Mononuclear cell (primary cell): ENCODE measurements around the gene THSD7B. TPM values are rescaled to one million over a fixed set of nuclear protein-coding genes. Genes with fewer than 3 reads are reported as not detected.
"Not testable (repeated sequence)": the region's sequence is repeated elsewhere in the genome, so short reads cannot be mapped to it uniquely, and the experiment has no call there.

ENCODE experiments used
- H3K27me3 ChIP-seq: 2 replicates; pipeline ENCODE4 v1.6.0; 2011; ENCODE audit warnings: low read length, control low read depth; ENCODE audit not compliant: insufficient read depth
- H3K4me1 ChIP-seq: 2 replicates; pipeline ENCODE4 v1.5.1; 2011; ENCODE audit warnings: mild to moderate bottlenecking, low read length, control low read depth; ENCODE audit not compliant: insufficient read depth
- H3K4me3 ChIP-seq: 2 replicates; pipeline ENCODE4 v1.5.1; 2011; ENCODE audit warnings: mild to moderate bottlenecking, low read length, moderate library complexity
- H3K9me3 ChIP-seq: 2 replicates; pipeline ENCODE4 v1.5.1; 2011; ENCODE audit warnings: low read depth, mild to moderate bottlenecking, control low read depth, low read length
- total RNA-seq: library from RNA; depleted of rRNA; stranded (reverse); fragments of >200 nt; gene quantifications from one replicate; pipeline ENCODE4 v1.2.3, GENCODE V29; 2012

THSD7B gene
- total RNA-seq, 1 donor, result not detected

DNA sequence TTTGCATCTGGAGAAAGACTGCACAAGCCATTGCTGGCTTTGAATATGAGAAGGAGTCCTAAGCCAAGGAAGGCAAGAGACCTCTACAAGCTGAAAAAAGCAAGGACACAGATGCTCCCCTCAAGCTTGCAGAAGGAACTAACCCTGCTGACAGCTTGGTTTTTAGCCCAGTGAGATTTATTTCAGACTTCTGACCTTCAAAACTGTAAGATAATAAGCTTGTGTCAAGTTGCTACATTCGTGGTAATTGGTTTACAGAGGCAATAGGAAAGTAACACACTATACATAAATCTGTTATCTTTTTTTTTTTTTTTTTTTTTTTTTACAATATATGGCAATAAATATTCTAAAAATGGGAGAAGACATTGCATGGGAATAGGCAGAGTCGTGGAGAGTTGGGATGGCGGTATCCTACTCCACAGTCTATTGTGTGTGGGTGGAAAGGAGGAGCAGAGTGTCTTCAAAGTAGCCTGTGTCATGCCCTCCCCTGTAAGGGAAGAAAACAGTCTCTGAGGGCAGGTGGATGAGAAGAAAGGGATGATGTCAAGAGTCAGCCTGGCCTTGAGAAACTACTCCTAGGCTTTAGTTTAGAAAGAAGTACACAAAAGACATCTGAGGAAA lies 196.9 kb downstream of the THSD7B start:
- no peak overlapping the region for H3K4me3 ChIP-seq
- no peaks in the 10 kb centered on the region for H3K9me3 ChIP-seq
- H3K27me3 ChIP-seq, result no peaks in the 10 kb centered on the region
- H3K4me1 ChIP-seq, result no peaks in the 10 kb centered on the region

GRCh38 chr2:136966485-136966884 lies 201.1 kb downstream of the THSD7B start:
- H3K9me3 ChIP-seq, result no peaks in the 10 kb centered on the region
- no peaks in the 10 kb centered on the region for H3K4me1 ChIP-seq
- H3K4me3 ChIP-seq, result no peak overlapping the region
- no peaks in the 10 kb centered on the region for H3K27me3 ChIP-seq

- Histone ChIP-seq H3K9me3 (no peaks in the 10 kb centered on the region), H3K4me1 (no peaks in the 10 kb centered on the region), H3K27me3 (no peaks in the 10 kb centered on the region), H3K4me3 (no peak overlapping the region)
These were observed 215.0 kb downstream of the THSD7B start for GRCh38 chr2:136980303-136980702.

DNA sequence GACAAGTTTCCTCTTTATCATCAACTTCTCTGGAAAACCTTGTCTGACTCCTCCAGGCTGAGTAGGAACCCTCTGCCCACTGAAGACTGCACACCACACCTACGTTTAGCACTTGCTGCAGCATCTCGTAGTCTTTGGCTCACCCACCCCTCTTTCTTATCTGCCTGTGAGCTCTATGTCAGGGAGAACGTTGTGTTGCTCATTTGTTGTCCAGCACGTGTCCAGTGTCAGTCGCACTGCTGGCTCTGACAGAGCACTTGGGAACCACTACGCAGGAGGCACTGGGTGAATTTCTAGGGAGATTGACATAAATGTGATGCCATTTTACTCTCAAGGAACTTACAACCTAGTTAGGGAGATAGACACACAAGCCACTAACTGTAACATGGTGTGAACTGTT lies 216.3 kb downstream of the THSD7B start:
- not testable (repeated sequence) for H3K27me3 ChIP-seq, H3K4me1 ChIP-seq, H3K9me3 ChIP-seq, H3K4me3 ChIP-seq

DNA sequence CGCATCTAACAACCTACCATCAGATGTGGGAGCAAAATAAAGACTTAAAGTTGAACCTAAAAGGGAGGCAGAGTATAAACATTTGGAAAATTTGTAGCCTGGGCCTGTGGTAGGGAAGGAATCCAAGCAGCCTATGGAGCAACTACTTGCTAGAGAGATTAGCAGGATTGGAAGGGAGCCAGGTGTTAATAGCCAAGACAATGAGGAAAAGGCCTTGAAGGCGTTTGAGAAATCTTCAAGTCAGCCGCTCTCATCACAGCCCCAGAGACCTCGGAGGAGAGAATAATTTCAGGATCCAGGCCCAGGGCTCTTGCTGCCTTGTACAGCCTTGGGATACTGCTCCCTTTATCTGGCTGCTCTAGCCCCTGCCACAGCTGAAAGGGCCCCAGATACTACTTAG lies 219.7 kb downstream of the THSD7B start:
- Histone ChIP-seq H3K4me1 (no peaks in the 10 kb centered on the region), H3K9me3 (no peaks in the 10 kb centered on the region), H3K27me3 (no peaks in the 10 kb centered on the region), H3K4me3 (no peak overlapping the region)

DNA sequence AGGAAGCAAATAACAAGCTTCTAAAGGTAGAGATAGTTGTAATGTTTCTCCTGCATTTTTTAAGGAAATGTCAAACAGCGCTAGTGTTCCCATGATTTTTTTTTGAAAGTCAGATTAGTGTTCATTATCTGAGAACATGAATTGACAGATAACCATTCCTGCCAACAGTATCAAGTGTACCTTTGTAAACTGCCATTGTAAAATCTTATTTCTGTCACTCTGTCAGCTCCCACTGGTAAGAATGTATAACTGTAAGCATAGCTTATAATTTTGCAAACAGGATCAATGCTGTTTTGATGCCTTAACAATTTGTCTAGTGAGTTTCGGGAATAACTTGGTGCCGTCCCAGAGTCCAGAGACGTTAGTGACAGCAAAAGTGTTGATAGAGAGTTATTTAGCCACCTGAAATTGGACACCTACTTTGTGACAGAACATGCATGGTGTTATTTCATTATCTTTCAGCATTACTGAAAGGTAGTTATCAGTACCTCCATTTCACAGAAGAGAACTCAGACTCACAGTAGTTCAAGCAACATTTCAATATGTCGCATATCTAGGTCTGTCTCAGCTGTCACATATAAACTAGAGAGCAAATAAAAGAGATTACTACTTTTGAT lies 221.4 kb downstream of the THSD7B start:
- no peaks in the 10 kb centered on the region for H3K27me3 ChIP-seq
- H3K4me3 ChIP-seq, result no peak overlapping the region
- H3K4me1 ChIP-seq, result no peaks in the 10 kb centered on the region
- no peaks in the 10 kb centered on the region for H3K9me3 ChIP-seq

GRCh38 chr2:136990316-136990715 lies 225.0 kb downstream of the THSD7B start:
- Histone ChIP-seq H3K4me3 (no peak overlapping the region), H3K4me1 (no peaks in the 10 kb centered on the region), H3K27me3 (no peaks in the 10 kb centered on the region), H3K9me3 (no peaks in the 10 kb centered on the region)

DNA sequence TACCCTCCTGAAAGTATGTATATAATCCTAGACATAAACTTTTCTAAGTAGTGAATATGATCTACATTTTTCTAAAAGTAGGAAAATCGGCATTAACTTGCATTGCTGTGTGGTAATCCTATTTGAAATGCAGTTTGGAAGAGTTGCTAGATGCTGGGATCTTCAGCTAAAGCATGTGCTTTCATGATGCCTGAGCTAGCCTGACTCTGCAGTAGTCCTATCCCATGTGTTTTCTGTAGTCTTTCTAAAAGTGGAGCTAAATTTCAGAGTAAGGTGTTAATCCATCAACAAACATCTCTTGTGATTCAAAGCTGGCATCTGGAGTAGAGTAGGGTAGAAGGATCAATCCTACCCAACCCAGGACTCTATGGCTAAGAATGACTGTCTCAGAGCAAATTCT lies 229.4 kb downstream of the THSD7B start:
- H3K9me3 ChIP-seq, result no peaks in the 10 kb centered on the region
- no peaks in the 10 kb centered on the region for H3K4me1 ChIP-seq
- no peak overlapping the region for H3K4me3 ChIP-seq
- no peaks in the 10 kb centered on the region for H3K27me3 ChIP-seq

GRCh38 chr2:136997557-136997956 lies 232.2 kb downstream of the THSD7B start:
- Histone ChIP-seq H3K27me3 (no peaks in the 10 kb centered on the region), H3K4me3 (no peak overlapping the region), H3K4me1 (no peaks in the 10 kb centered on the region), H3K9me3 (no peaks in the 10 kb centered on the region)

GRCh38 chr2:137000811-137001210 lies 235.5 kb downstream of the THSD7B start:
- Histone ChIP-seq H3K4me3 (no peak overlapping the region), H3K9me3 (no peaks in the 10 kb centered on the region), H3K27me3 (no peaks in the 10 kb centered on the region), H3K4me1 (no peaks in the 10 kb centered on the region)

DNA sequence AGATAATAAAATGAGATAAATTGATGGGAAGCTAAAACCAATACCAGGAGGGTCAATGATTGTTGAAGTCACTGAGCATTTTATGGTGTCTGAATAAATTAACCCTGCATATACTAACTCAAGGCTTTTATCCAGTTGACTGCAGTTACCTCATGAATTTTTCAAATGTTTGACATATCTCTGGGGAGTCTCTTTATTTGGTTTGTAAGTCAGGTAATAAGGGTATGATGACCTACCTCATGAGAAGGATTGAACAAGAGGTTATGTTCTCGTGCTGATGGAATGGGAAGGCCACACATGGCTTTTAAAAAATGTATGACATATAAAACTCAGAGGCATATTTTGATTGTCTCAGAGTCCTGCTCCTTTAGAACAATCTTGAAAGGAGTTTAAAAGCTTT lies 237.6 kb downstream of the THSD7B start:
- no peaks in the 10 kb centered on the region for H3K27me3 ChIP-seq
- H3K9me3 ChIP-seq, result no peaks in the 10 kb centered on the region
- H3K4me1 ChIP-seq, result no peaks in the 10 kb centered on the region
- H3K4me3 ChIP-seq, result no peak overlapping the region

DNA sequence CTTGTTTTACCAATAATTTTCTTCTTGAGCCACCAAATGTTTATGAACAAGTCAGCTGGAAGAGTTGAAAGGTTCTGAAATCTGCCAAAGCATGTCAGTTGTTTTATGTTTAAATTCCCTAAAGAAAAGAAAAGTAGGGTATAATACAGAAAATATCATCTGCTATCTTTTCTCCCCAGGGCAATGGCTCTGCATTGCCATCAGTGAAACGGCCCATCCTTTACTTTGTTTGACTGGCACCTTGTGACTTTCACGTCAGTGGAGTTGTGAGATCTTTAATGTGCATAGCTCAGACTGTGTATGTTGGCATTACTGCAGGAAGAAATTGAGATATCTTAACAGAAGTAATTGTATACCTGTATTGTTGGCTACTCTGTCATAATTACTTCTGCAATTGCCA lies 239.9 kb downstream of the THSD7B start:
- Histone ChIP-seq H3K4me3 (no peak overlapping the region), H3K4me1 (no peaks in the 10 kb centered on the region), H3K9me3 (no peaks in the 10 kb centered on the region), H3K27me3 (no peaks in the 10 kb centered on the region)

DNA sequence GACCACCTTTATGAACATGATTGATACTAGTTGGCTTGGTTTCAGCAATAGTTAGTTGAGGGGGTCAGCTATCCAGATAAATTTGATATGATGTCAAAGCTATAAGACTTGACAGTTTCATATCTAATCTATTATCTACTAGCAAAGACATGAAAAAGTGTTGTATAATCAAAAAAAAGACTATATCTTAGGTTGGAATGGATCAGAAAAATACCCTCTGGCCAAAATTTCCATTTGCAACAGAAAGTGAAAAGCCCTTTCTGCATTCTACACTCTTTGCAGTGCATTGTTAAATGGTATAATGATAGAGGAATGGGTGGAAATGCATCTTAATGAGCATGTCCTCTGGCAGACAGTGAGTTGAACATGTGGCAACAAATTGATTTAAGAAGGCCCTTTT lies 242.6 kb downstream of the THSD7B start:
- Histone ChIP-seq H3K4me3 (no peak overlapping the region), H3K4me1 (no peaks in the 10 kb centered on the region), H3K27me3 (no peaks in the 10 kb centered on the region), H3K9me3 (no peaks in the 10 kb centered on the region)

GRCh38 chr2:137009953-137010352 lies 244.6 kb downstream of the THSD7B start:
- Histone ChIP-seq H3K27me3 (no peaks in the 10 kb centered on the region), H3K9me3 (no peaks in the 10 kb centered on the region), H3K4me3 (no peak overlapping the region), H3K4me1 (no peaks in the 10 kb centered on the region)

DNA sequence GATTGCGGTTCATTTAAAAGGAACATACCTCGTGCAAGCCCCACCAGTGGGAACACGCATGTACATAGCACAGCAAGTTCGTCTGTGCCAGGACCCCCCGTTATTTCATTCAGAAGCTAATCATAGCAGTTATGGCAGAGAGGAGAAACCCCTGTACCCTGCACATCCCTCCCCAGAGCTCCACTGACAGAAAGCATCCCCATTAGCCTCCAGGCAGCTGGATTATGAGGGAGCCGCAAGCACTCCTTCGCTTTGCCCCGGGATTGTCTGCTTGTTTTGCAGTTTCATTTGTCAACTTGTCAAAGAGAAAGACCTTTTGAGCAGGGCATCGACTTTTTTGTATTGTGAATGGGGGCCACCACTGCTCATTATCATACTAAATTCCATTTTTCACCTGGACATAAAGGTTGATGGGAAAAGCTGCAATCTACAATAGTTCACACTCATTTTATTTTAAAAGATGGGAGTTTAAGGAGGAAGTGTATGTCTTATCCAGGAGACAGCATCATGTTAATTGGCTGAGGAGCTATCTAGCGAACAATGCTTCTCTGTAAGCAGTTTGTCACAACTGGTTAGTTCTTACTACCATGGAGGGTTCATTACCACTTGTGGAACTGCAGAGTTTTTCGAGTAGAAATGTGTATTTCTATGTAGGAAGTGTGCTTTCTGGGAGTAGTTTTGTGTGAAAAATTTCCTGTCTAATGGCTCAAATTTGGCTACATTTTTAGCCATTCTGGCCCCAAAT lies 255.3 kb downstream of the THSD7B start:
- Histone ChIP-seq H3K4me3 (no peak overlapping the region), H3K27me3 (no peaks in the 10 kb centered on the region), H3K4me1 (no peaks in the 10 kb centered on the region), H3K9me3 (no peaks in the 10 kb centered on the region)

DNA sequence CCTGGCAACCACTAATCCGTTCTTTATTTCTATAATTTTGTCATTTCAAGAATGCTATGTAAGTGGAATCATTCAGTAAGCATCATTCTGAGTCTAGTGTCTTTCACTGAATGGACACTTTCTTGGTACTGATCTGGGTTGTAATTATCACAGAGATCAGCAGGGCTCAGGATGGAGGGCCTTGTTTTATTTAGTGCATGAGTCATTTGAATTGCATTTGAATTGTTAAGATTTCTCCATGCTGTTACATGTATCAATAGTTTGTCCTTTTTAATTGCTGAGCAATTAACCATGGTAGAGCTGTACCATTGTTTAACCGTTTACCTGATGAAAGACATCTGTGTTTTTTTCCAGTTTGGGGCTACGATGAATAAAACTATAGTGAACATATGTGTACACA lies 256.4 kb downstream of the THSD7B start:
- H3K4me1 ChIP-seq, result no peaks in the 10 kb centered on the region
- no peaks in the 10 kb centered on the region for H3K27me3 ChIP-seq
- H3K4me3 ChIP-seq, result no peak overlapping the region
- H3K9me3 ChIP-seq, result no peaks in the 10 kb centered on the region
